ENCODE measurements around the gene VAV3. TPM values are rescaled to one million over a fixed set of nuclear protein-coding genes. Genes with fewer than 3 reads are reported as not detected.

The VAV3 gene
- total and polyA plus RNA-seq, 2 of the 13 experiments (the other 11 are each of a cell fraction or from before 2014, with no cell fraction given), result 15.9 to 29.8 TPM

DNA sequence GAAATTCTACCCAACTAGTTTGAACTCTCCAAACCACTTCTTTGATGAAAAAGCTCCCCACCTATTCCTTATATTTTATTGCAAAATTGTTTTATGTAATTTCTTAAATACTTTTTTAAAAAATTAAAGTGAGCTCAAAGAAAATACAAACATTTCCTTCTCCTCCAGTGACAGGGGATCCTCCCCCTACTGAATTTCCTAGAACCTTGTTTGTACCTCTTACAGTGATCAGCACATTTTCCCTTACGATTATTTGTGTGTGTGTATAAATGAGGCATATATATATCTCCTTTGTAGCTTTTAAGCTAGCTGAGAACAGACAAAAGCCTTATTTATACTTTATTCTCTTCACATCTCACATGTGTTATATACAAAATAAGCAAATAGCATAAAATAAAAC lies 44.4 kb downstream of the VAV3 start:
- Histone ChIP-seq H2AFZ (ENCODE audit: low read length) (no peak overlapping the region), H3K9me3 (ENCODE audit: low read length) (no peaks in the 10 kb centered on the region), H3K36me3 (replicated peaks in 1 of 2; ENCODE audit: control insufficient read depth in 1 of 2, insufficient read depth in 2 of 2, low read length in 2 of 2) (no peaks in the 10 kb centered on the region), H3K27ac (ENCODE audit: extremely low read length, insufficient read depth, low read length) (no peak overlapping the region), H3K27me3 (ENCODE audit: control insufficient read depth in 1 of 2, insufficient read depth in 2 of 2, low read length in 2 of 2) (no peaks in the 10 kb centered on the region), H3K4me1 (ENCODE audit: insufficient read depth, low read length) (no peaks in the 10 kb centered on the region), H3K4me2 (ENCODE audit: low read depth, low read length) (no peak overlapping the region), H4K20me1 (ENCODE audit: insufficient read depth, low read length) (no peaks in the 10 kb centered on the region), H3K4me3 (replicated peaks in 1 of 3; ENCODE audit: insufficient read depth in 1 of 3, low read depth in 2 of 3, low read length in 3 of 3) (no peak overlapping the region), H3K79me2 (ENCODE audit: insufficient read depth, low read length) (no peaks in the 10 kb centered on the region), H3K9ac (ENCODE audit: insufficient read depth, low read depth, low read length) (no peak overlapping the region)
- TF ChIP-seq MXD4 (CRISPR knock-in tag; IDR thresholded peaks at IDR 0.05), result no peak
- TF ChIP-seq ZNF343 (CRISPR knock-in tag; IDR thresholded peaks at IDR 0.05), result no peak
- no peak for TF ChIP-seq AKAP8 (CRISPR knock-in tag; IDR thresholded peaks at IDR 0.05)
- TF ChIP-seq, protein P1, sequence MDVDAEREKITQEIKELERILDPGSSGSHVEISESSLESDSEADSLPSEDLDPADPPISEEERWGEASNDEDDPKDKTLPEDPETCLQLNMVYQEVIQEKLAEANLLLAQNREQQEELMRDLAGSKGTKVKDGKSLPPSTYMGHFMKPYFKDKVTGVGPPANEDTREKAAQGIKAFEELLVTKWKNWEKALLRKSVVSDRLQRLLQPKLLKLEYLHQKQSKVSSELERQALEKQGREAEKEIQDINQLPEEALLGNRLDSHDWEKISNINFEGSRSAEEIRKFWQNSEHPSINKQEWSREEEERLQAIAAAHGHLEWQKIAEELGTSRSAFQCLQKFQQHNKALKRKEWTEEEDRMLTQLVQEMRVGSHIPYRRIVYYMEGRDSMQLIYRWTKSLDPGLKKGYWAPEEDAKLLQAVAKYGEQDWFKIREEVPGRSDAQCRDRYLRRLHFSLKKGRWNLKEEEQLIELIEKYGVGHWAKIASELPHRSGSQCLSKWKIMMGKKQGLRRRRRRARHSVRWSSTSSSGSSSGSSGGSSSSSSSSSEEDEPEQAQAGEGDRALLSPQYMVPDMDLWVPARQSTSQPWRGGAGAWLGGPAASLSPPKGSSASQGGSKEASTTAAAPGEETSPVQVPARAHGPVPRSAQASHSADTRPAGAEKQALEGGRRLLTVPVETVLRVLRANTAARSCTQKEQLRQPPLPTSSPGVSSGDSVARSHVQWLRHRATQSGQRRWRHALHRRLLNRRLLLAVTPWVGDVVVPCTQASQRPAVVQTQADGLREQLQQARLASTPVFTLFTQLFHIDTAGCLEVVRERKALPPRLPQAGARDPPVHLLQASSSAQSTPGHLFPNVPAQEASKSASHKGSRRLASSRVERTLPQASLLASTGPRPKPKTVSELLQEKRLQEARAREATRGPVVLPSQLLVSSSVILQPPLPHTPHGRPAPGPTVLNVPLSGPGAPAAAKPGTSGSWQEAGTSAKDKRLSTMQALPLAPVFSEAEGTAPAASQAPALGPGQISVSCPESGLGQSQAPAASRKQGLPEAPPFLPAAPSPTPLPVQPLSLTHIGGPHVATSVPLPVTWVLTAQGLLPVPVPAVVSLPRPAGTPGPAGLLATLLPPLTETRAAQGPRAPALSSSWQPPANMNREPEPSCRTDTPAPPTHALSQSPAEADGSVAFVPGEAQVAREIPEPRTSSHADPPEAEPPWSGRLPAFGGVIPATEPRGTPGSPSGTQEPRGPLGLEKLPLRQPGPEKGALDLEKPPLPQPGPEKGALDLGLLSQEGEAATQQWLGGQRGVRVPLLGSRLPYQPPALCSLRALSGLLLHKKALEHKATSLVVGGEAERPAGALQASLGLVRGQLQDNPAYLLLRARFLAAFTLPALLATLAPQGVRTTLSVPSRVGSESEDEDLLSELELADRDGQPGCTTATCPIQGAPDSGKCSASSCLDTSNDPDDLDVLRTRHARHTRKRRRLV (CRISPR knock-in tag; IDR thresholded peaks at IDR 0.05), result no peak
- no peak for TF ChIP-seq HES4 (CRISPR knock-in tag; IDR thresholded peaks at IDR 0.05; ENCODE audit: borderline replicate concordance)
- TF ChIP-seq FOXA3 (CRISPR knock-in tag; IDR thresholded peaks at IDR 0.05), result no peak
- no peak for TF ChIP-seq HNF4A (CRISPR knock-in tag; IDR thresholded peaks at IDR 0.05)
- no peak for TF ChIP-seq BHLHE40 (IDR thresholded peaks at IDR 0.05; ENCODE audit: low read length)
- no peak for TF ChIP-seq ZKSCAN1 (IDR thresholded peaks at IDR 0.05; ENCODE audit: low read length)
- TF ChIP-seq ZFP36 (IDR thresholded peaks at IDR 0.05; ENCODE audit: borderline replicate concordance, low read depth, low read length, partially characterized antibody), result no peak
- TF ChIP-seq ZNF615 (CRISPR knock-in tag; IDR thresholded peaks at IDR 0.05; ENCODE audit: borderline replicate concordance), result no peak
- no peak for TF ChIP-seq ZSCAN29 (CRISPR knock-in tag; conservative IDR thresholded peaks at IDR 0.05)
- 54% methylated on average over 1 of the region's 1 CpG for WGBS (ENCODE audit: low lambda C conversion rate)
- no peak for FAIRE-seq
- BruUV-seq (replicated peaks), result no TSS peak
- POLR2A ChIA-PET, result no interaction called here
- ATAC-seq, result no peak
- intact Hi-C loops (cut with micrococcal nuclease; ENCODE audit: unreplicated experiment), result no loop called here
- no peak for DNase-seq (ENCODE audit: low spot score)
- in situ Hi-C loops (cut with HindIII; ENCODE audit: extremely low pct_ligation_motif_present, low pct_unique_long_range_greater_than_20kb), result no loop called here
- CTCF ChIA-PET (ENCODE audit: low intra/inter-chr PET ratio, low total read pairs), result no interaction called here
